MM.1S (cell line): ENCODE data around the gene TSHZ3.

ENCODE experiments used
- DNase-seq: peaks from one replicate; pipeline ENCODE4 v3.0.0-alpha.2; 2015
- H2AFZ ChIP-seq: fragments of 300-600 bp; sonication (generic); 2 replicates; pipeline ENCODE4 v1.6.0; 2016; ENCODE audit warnings: antibody characterized with exemption, low read length
- H3F3A ChIP-seq: fragments of 300-600 bp; sonication (generic); 2 replicates; pipeline ENCODE4 v1.6.1; 2016; ENCODE audit warnings: mild to moderate bottlenecking, antibody characterized with exemption, low read length, moderate library complexity, mixed read lengths; ENCODE audit not compliant: insufficient read depth
- H3K27ac ChIP-seq: fragments of 300-600 bp; sonication (generic); 2 replicates; pipeline ENCODE4 v1.5.1; 2016; ENCODE audit warnings: mild to moderate bottlenecking, low read length
- H3K27me3 ChIP-seq: fragments of 300-600 bp; sonication (generic); replicated peaks from 2 replicates; pipeline ENCODE4 v1.6.0; 2016; ENCODE audit warnings: low read length; ENCODE audit not compliant: insufficient read depth
- H3K36me3 ChIP-seq: fragments of 300-600 bp; sonication (generic); replicated peaks from 2 replicates; pipeline ENCODE4 v1.6.1; 2016; ENCODE audit warnings: mild to moderate bottlenecking, low read length, mixed read lengths; ENCODE audit not compliant: insufficient read depth
- H3K4me1 ChIP-seq: fragments of 300-600 bp; sonication (generic); 2 replicates; pipeline ENCODE4 v1.6.1; 2016; ENCODE audit warnings: low read length, mixed read lengths
- H3K4me2 ChIP-seq: fragments of 300-600 bp; sonication (generic); 2 replicates; pipeline ENCODE4 v1.6.0; 2016; ENCODE audit warnings: low read depth, low read length
- H3K4me3 ChIP-seq: fragments of 300-600 bp; sonication (generic); 2 replicates; pipeline ENCODE4 v1.5.1; 2016; ENCODE audit warnings: low read length, mixed read lengths
- H3K79me2 ChIP-seq: fragments of 300-600 bp; sonication (generic); 2 replicates; pipeline ENCODE4 v1.6.1; 2016; ENCODE audit warnings: mixed run types, low read length, mixed read lengths
- H3K9ac ChIP-seq: fragments of 300-600 bp; sonication (generic); 2 replicates; pipeline ENCODE4 v1.6.1; 2016; ENCODE audit warnings: low read length, mixed read lengths
- H3K9me2 ChIP-seq: fragments of 300-600 bp; sonication (generic); replicated peaks from 2 replicates; pipeline ENCODE4 v1.6.1; 2016; ENCODE audit warnings: mild to moderate bottlenecking, low read length, mixed read lengths; ENCODE audit not compliant: insufficient read depth
- H3K9me3 ChIP-seq: fragments of 300-600 bp; sonication (generic); replicated peaks from 2 replicates; pipeline ENCODE4 v1.6.1; 2016; ENCODE audit warnings: mild to moderate bottlenecking, low read length, mixed read lengths; ENCODE audit not compliant: insufficient read depth
- H4K20me1 ChIP-seq: fragments of 300-600 bp; sonication (generic); 2 replicates; pipeline ENCODE4 v1.6.1; 2016; ENCODE audit warnings: mild to moderate bottlenecking, low read length, moderate library complexity, mixed read lengths; ENCODE audit not compliant: insufficient read depth
- CTCF ChIP-seq: fragments of 300-600 bp; sonication (generic); IDR thresholded peaks from 2 replicates; pipeline ENCODE4 v1.5.1; 2016; ENCODE audit warnings: antibody characterized with exemption, low read length, mixed read lengths
- EZH2 ChIP-seq: fragments of 300-600 bp; sonication (generic); optimal IDR thresholded peaks from 2 replicates; pipeline ENCODE3; 2017; ENCODE audit warnings: low read depth, mild to moderate bottlenecking, antibody characterized with exemption, low read length, mixed read lengths
- EZH2phosphoT487 ChIP-seq: fragments of 300-600 bp; sonication (generic); IDR thresholded peaks from 2 replicates; pipeline ENCODE4 v1.6.1; 2018; ENCODE audit warnings: antibody characterized with exemption, low read length

TSHZ3 gene

DNA sequence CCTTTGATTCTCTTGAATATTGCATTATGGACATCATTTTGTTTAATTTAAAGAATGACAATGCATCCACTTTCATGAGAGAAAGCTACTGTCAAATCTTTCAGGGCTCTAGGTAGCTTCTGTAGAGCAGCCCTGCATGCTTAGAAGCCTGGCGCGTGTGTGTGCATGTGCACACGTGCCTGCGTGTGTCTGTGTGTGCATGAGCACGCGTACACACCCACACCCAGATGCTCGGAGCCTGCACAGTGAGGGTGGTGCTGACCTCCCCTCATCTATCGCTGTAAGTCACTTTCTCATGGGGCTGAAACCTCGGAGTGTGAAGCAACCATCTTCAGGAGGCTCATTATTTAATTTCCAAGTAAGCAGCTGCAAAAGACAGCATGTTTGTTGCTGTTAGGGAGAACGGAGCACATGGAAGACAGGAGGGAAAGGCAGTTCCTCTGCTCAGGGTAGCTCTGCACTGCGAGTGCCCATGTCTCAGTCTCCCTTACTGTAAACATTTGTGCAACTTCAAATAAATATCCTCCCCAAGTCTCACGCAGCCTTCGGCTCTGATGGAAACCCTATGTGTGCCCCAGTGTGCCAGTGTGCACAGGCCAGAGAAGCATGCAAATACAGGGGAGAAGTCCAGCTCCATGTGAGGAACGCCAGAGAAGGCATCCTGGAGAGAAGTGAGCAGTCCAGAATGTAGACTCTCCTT is 22.8 kb downstream of the TSHZ3 start:
- Histone ChIP-seq H3K79me2 (no peaks in the 10 kb centered on the region), H3K27me3 (peaks cover 82% of the 10 kb centered on the region), H3K9me3 (no peaks in the 10 kb centered on the region), H3K9me2 (no peaks in the 10 kb centered on the region), H3K4me3 (no peak overlapping the region), H3K27ac (no peak overlapping the region), H3F3A (no peaks in the 10 kb centered on the region), H4K20me1 (no peaks in the 10 kb centered on the region), H3K4me2 (no peak overlapping the region), H3K9ac (no peak overlapping the region), H2AFZ (no peak overlapping the region), H3K36me3 (no peaks in the 10 kb centered on the region), H3K4me1 (no peaks in the 10 kb centered on the region)
- DNase-seq, result no peak
- TF ChIP-seq EZH2 (no peak), EZH2phosphoT487 (no peak), CTCF (no peak)

GRCh38 chr19:31325342-31325741 is 23.9 kb downstream of the TSHZ3 start:
- H3K9ac ChIP-seq, result no peak overlapping the region
- no peaks in the 10 kb centered on the region for H4K20me1 ChIP-seq
- H3K9me2 ChIP-seq, result no peaks in the 10 kb centered on the region
- H3K4me2 ChIP-seq, result no peak overlapping the region
- no peaks in the 10 kb centered on the region for H3K4me1 ChIP-seq
- no peak overlapping the region for H2AFZ ChIP-seq
- TF ChIP-seq EZH2 (no peak), EZH2phosphoT487 (no peak), CTCF (no peak)
- no peaks in the 10 kb centered on the region for H3K36me3 ChIP-seq
- H3K27ac ChIP-seq, result no peak overlapping the region
- peaks cover 83% of the 10 kb centered on the region for H3K27me3 ChIP-seq
- no peaks in the 10 kb centered on the region for H3K79me2 ChIP-seq
- H3F3A ChIP-seq, result no peaks in the 10 kb centered on the region
- H3K4me3 ChIP-seq, result no peak overlapping the region
- no peak for DNase-seq
- no peaks in the 10 kb centered on the region for H3K9me3 ChIP-seq

DNA sequence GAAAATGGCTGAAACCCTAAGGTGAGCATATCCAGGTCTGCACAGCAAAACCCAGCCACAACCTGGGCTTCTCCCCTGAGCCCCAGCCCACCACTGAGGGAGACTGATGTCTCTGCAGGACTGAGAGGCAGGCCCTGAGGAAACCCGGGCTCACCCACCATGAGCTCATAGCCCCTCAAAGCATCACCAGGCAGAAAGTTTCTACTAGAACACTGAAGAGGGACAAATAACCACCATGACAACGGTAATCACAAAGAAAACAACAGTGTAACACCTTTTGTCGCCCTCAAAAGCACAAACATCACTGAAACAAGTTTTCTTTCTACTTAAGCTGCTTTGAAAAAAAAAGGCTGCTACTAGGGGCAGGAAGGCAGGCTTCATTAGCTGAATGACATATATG is 29.8 kb downstream of the TSHZ3 start:
- no peaks in the 10 kb centered on the region for H3K9me3 ChIP-seq
- H3K79me2 ChIP-seq, result no peaks in the 10 kb centered on the region
- H3K4me1 ChIP-seq, result no peaks in the 10 kb centered on the region
- H2AFZ ChIP-seq, result no peak overlapping the region
- H3K4me3 ChIP-seq, result no peak overlapping the region
- no peaks in the 10 kb centered on the region for H4K20me1 ChIP-seq
- no peak for DNase-seq
- H3K4me2 ChIP-seq, result no peak overlapping the region
- no peaks in the 10 kb centered on the region for H3K36me3 ChIP-seq
- no peaks in the 10 kb centered on the region for H3K9me2 ChIP-seq
- no peak overlapping the region for H3K9ac ChIP-seq
- H3K27me3 ChIP-seq, result peaks cover 86% of the 10 kb centered on the region
- no peaks in the 10 kb centered on the region for H3F3A ChIP-seq
- TF ChIP-seq EZH2phosphoT487, result no peak
- no peak for TF ChIP-seq EZH2
- TF ChIP-seq CTCF, result no peak
- no peak overlapping the region for H3K27ac ChIP-seq
